Activated CD8-positive, alpha-beta memory T cell treated with anti-CD3 and anti-CD28 coated beads for 1 hour (primary cell): ENCODE measurements around the gene ABCC10.
A peak's percentile ranks its signal among the peaks of the same experiment; 100 is the strongest.

ENCODE experiments used
- DNase-seq, 2 donors: peaks; one replicate each; pipeline ENCODE4 v3.0.0-alpha.2; 2020; ENCODE audit warnings: low read depth in 1 of 2; ENCODE audit errors: extremely low read depth in 1 of 2

ABCC10 gene

GRCh38 chr6:43468748-43469681 is 41.7 kb downstream of the ABCC10 start:
- DNase-seq = no peak

DNA sequence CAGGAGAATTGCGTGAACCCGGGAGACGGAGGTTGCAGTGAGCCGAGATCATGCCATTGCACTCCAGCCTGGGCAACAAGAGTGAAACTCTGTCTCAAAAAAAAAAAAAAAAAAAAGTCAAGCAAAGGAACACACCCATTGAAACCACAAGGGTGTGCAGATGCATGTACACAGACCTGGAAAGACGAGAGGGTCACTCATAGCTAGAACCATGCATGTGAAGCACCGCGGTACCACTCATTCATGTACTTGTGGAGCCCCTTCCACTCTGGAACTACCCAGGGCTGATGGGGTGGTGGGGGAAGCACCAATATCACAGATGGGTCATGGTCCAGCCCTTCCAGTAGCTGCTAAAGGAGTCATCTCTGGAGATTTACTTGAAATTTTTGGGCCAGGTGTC is 42.6 kb downstream of the ABCC10 start:
- no peak for DNase-seq

DNA sequence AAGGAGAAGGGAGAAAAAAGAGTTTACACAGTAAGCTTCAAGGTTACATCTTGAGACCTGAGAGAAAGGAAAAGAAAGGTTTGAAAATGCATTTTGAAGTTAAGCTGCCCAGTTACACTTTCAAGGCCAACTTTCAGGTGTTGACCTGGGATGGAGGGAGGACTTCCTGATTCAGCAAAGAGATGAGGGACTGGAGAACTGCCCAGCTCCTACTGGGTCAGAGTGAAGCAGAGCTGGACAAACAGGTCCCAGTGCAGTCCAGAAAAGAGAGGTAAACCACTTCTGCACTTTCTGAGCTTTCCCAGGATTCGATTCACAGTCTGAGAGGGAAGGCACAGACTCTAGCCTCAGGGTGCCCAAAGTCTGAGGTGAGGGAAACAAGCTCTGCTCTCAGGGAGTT is 44.1 kb downstream of the ABCC10 start:
- DNase-seq = no peak

- no peak for DNase-seq
Measured at GRCh38 chr6:43472515-43472914, 45.2 kb downstream of the ABCC10 start.

- no peak for DNase-seq
Measured at GRCh38 chr6:43475516-43475915, 48.2 kb downstream of the ABCC10 start.

DNA sequence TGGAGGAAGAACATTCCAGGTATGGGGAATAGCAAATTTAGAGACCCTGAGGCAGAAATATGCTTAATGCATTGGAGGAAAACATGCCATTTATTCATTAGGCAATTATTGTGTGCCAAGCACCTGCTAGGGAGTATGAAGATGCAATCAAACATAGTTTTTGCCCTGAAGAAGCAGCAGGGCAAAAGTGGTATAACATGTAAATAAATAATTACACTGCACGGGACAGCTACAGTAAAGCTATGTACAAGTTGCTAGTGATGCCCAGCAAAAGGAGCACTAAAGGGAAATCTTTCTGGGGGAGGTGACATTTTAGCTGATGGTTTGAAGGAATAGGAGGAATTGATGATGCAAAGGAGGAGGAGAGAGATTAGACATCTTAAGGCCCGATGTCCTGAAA is 49.4 kb downstream of the ABCC10 start:
- DNase-seq = no peak

- DNase-seq = peak; percentile 92 to 99
Measured at GRCh38 chr6:43477235-43478007, 50.1 kb downstream of the ABCC10 start, which contains the start of gene TJAP1. Gene TJAP1 (plus strand): TSS chr6:43477570. CDS start chr6:43499002, 21,432 bp downstream.

DNA sequence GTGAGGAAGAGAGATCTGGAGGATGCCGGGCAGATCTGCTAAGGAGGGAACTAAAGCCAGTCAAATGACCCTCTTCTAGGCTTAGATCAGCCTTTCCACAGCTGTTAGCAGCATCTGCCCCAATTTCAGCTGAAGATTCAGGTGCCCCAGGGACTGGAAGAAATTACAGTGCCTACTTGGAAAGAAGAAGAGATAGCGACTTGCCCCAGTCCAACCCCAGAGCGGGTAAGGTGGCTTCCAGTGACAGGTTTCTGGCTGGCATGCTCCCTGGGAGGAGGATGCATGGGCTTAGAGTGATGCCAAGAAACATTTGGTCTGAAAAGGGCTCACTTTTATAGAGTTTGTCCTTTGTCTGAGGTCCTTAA is 50.6 kb downstream of the ABCC10 start:
- DNase-seq = no peak

- DNase-seq = no peak
Measured at GRCh38 chr6:43481075-43481474, 53.7 kb downstream of the ABCC10 start.

DNA sequence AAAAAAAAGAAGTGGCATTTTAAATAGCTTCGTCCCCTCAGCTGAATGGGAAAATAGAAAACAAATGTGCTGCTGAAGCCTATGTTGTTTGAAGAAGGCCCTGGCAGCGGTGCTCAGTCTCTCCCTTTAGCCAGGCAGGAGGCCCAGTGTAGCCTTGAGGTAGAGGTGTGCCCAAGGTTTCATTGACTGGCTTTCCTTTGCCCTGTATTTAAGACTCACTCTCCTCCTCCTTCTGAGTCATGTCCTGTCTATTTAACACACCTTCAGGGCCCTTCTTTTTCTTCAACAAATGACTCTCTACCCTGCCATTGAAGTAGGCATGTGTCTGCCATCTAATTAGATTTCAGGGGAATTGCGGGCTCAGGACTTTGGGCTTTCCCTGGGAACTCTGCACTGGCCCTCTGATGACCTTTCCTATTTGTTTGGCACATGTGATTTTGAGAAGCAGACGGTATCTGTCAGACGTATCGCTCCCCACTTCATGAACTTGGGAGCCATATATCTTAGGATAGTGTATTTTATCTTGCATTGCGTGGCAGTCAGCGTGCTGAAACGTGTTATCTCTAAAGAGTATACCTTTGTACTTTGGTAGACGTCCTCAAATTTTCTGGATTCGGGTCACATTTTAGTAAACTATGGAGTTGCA is 54.4 kb downstream of the ABCC10 start:
- DNase-seq = no peak

GRCh38 chr6:43488667-43489276 is 61.4 kb downstream of the ABCC10 start:
- no peak for DNase-seq

GRCh38 chr6:43489277-43490072 is 62.1 kb downstream of the ABCC10 start:
- DNase-seq = no peak

DNA sequence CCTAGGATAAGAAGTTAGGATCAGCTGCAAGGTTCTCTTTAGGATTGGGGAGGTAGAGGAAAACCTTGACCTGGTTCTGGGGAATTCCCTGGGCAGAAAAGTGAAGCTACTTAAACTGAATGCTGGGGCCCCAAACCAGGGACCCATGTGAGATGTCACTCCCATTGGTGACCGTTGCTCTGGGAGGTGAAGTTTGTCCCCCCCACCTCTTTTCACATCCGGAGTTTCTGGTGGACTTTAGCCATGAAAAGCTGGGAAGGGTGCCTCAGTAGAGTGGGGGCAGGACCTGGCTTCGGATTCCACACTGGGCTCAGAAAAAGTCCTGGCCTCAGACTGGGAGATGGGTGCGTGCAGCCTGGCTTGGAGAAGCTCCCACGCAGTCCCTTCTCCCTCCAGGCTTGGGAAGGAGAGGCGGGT is 63.2 kb downstream of the ABCC10 start:
- DNase-seq = no peak

DNA sequence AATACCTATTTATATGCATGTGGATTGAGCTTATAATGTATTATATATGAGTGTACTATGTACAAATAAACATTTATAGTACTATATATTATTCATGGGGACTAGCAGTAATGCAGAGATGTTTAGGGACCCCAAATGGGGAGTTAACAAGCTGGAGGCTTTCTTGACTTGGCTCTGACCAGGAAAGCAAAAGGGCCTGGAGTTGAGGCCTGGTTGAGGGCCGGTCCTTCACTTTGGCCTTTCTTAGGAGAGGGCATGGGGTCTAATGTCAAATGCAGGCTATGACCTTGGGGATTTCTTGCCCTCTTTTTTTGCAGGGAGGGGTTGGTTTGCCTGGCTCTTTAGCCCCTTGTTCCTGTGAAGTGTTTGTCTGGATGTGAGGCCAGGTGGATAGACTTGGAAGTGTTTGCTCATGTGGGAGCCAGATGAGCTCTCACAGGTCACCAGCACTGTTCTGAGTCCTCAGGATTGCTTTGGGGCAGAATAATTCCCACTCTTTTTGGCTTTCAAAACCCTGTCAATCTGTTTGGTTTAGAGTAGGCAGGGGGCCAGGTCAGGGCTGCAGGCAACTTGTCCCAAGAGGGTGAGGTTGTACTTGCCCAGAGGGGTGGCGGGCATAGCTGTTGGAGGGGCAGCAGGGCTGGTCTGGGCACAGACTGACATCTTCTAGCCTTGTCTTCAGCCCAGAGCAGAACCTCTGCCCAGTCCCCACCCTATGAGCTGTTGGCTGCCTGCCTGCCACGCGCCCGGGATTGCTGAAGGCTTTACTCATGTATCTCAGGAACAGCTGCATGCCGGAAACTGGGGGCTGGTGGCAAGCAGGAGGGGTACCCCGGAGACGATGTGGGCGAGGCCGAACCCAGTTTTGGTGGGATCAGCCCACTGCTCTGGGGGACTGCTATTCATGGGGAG is 64.7 kb downstream of the ABCC10 start:
- no peak for DNase-seq

- no peak for DNase-seq
Measured at GRCh38 chr6:43492673-43493072, 65.3 kb downstream of the ABCC10 start.

DNA sequence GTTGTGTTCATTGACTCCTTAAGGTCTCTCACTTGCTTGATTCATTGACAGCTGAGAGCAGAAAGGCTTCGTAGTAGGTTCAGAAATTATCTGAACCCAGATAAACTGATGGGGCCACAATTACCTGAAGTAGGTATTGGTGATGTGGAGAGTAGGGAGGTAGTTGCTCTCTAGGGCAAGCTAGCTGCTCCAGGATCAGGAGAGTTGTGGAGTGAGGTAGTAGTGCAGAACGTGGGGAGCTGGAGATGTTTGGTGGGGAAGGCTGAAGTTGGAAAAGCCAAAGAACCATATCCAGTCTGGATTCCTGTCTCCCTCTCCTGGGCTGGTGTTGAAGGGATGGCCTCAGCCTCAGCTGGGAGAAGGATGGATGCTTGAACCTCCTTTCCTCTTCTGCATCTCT is 65.9 kb downstream of the ABCC10 start:
- DNase-seq = no peak

GRCh38 chr6:43493833-43494232 is 66.5 kb downstream of the ABCC10 start:
- DNase-seq = no peak

DNA sequence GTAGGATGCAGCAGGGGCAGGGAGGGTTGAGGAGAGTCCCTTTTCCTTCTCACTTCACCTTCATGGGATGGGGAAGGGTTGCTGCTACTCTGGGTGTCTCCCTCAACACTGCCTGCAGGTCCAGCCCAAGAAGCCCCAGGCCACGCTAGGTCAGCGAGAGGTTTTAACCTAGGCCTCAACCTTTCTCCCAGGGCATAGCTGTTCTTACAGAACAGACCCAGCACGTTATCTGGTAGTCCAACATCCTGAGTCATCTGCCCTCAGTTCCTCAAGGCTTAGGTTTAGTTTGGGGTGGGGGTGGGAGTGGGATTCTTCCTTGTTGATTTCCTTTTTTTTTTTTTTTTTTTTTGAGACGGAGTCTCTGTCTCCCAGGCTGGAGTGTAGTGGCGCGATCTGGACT is 67.0 kb downstream of the ABCC10 start:
- DNase-seq = no peak

GRCh38 chr6:43494766-43495165 is 67.4 kb downstream of the ABCC10 start:
- no peak for DNase-seq
